ENCODE results near the gene PNMA1. TPM values are rescaled to one million over a fixed set of nuclear protein-coding genes. Genes with fewer than 3 reads are reported as not detected.

Gene PNMA1
- total RNA-seq, 1 donor = 31.1 TPM

DNA sequence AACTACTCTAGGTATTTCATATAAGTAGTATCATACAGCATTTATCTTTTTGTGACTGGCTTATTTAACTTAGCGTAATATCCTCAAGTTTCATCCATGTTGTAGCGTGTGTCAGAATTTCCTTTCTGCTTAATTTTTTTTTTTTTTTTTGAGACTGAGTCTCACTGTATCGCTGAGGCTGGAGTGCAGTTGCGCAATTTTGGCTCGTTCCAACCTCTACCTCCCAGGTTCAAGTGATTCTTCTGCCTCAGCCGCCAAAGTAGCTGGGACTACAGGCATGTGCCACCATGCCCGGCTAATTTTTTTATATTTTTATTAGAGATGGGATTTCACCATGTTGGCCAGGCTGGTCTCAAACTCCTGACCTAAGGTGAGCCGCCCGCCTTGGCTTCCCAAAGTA lies 28.9 kb downstream of the PNMA1 start:
- TF ChIP-seq, protein P1, sequence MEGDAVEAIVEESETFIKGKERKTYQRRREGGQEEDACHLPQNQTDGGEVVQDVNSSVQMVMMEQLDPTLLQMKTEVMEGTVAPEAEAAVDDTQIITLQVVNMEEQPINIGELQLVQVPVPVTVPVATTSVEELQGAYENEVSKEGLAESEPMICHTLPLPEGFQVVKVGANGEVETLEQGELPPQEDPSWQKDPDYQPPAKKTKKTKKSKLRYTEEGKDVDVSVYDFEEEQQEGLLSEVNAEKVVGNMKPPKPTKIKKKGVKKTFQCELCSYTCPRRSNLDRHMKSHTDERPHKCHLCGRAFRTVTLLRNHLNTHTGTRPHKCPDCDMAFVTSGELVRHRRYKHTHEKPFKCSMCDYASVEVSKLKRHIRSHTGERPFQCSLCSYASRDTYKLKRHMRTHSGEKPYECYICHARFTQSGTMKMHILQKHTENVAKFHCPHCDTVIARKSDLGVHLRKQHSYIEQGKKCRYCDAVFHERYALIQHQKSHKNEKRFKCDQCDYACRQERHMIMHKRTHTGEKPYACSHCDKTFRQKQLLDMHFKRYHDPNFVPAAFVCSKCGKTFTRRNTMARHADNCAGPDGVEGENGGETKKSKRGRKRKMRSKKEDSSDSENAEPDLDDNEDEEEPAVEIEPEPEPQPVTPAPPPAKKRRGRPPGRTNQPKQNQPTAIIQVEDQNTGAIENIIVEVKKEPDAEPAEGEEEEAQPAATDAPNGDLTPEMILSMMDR (IDR thresholded peaks at IDR 0.05; ENCODE audit: insufficient read depth, low read depth, low read length) = no peak
- DNase-seq (ENCODE audit: low read depth) = no peak
- no peak overlapping the region for H3K4me3 ChIP-seq (ENCODE audit: low read depth, low read length)

DNA sequence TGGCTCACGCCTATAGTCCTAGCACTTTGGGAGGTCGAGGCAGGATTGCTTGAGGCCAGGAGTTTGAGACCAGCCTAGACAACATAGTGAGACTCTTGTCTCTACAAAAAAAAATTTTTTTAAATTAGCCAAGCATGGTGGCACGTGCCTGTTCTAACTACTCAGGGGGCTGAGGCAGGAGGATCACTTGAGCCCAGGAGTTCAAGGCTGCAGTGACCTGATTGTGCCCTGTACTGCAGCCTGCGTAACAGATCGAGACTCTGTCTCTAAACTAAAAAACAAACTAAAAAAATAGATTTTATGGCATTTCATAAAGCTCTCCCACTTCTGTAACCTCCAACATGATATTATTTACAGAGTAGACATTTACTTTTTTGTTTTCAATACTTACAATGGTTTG lies 29.6 kb downstream of the PNMA1 start:
- DNase-seq (ENCODE audit: low read depth) = no peak
- H3K4me3 ChIP-seq (ENCODE audit: low read depth, low read length) = no peak overlapping the region
- TF ChIP-seq, protein P1 (IDR thresholded peaks at IDR 0.05; ENCODE audit: insufficient read depth, low read depth, low read length) = no peak

DNA sequence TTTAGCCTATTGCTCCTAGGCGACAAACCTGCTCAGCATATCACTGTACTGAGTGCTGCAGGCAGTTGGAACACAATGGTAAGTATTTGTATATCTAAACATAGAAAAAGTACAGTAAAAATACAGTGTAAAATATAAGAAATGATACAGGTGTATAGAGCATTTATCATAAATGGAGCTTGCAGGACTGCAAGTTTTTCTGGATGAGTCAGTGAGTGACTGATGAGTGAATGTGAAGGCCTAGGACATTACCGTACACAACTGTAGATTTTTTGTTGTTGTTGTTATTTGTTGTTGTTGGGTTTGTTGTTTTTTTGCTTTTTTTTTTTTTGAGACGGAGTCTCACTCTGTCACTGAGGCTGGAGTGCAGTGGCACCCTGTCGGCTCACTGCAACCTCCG lies 33.4 kb downstream of the PNMA1 start:
- DNase-seq (ENCODE audit: low read depth) = no peak
- no peak overlapping the region for H3K4me3 ChIP-seq (ENCODE audit: low read depth, low read length)
- TF ChIP-seq, protein P1 (IDR thresholded peaks at IDR 0.05; ENCODE audit: insufficient read depth, low read depth, low read length) = no peak

DNA sequence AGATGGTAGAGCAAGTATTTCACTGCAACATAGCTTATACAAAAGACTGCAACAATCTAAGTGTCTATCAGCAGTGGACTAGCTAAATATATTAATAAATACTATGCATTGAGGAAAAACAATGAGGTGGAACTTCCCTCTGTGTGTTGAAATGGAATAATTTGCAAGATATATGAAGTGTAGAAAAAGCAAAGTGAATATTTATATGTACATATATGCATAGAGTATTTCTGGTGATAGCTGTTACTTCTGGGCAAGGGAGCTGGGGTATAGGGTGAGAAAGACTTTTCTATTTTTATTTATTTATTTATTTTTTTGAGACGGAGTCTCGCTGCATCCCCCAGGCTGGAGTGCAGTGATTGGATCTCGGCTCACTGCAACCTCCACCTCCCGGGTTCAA lies 35.5 kb downstream of the PNMA1 start:
- DNase-seq (ENCODE audit: low read depth) = no peak
- TF ChIP-seq, protein P1 (IDR thresholded peaks at IDR 0.05; ENCODE audit: insufficient read depth, low read depth, low read length) = no peak
- H3K4me3 ChIP-seq (ENCODE audit: low read depth, low read length) = no peak overlapping the region

DNA sequence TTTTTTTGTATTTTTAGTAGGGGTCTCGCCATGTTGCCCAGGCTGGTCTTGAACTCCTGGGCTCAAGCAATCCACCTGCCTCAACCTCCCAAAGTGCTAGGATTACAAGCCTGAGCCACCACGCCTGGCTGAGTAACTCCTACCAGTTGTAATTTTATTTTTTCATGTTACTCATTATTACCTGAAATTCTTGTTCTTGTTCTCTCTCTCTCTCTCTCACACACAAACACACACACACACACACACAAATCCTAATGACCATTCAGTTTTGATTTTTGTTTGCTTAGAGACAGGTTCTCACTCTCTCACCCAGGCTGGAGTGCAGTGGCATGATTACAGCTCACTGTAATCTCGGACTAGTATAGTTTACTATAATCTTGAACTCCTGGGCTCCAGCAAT lies 39.2 kb downstream of the PNMA1 start:
- no peak overlapping the region for H3K4me3 ChIP-seq (ENCODE audit: low read depth, low read length)
- TF ChIP-seq, protein P1 (IDR thresholded peaks at IDR 0.05; ENCODE audit: insufficient read depth, low read depth, low read length) = no peak
- DNase-seq (ENCODE audit: low read depth) = no peak

DNA sequence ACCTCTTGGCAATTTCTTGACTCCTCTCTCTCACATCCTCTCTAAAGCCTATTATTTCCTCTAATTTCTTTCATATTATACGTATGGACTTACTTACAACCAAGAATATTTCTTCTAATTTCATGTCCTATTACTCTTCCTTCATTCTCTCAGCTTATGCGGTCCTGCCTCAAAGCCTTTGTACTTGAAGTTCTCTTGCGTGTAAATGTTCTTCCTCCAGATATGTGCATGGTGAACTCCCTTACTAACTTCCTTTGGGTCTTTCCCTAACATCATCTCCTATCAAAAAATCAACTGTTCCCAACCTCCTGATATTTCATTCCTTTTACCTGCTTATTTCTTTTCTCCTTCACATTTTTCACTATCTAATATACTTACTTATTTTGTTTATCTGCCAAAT lies 46.3 kb downstream of the PNMA1 start:
- no peak overlapping the region for H3K4me3 ChIP-seq (ENCODE audit: low read depth, low read length)
- TF ChIP-seq, protein P1 (IDR thresholded peaks at IDR 0.05; ENCODE audit: insufficient read depth, low read depth, low read length) = no peak
- DNase-seq (ENCODE audit: low read depth) = no peak

DNA sequence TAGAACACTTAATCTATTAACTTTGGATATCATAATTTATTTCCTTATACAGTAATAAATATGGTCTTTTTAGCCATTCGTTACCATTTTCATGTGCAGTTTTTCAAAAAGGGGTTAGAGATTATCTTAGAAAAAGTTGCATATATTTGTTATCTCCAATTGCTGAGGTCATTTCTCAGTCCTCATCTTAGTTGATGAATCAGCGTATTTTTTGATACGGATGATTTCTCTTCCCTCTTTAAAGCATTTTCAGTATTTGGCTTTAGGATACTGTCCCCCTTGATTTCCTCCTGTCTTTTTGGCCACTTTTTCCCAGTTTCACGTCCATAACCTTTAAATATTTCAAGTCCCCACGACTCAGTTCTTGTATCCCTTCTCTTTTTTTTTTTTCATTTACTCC lies 47.6 kb downstream of the PNMA1 start:
- H3K4me3 ChIP-seq (ENCODE audit: low read depth, low read length) = no peak overlapping the region
- no peak for DNase-seq (ENCODE audit: low read depth)
- TF ChIP-seq, protein P1 (IDR thresholded peaks at IDR 0.05; ENCODE audit: insufficient read depth, low read depth, low read length) = no peak
